Left lung (tissue), 10 donors: ENCODE data around the gene KIAA0232. TPM values are rescaled to one million over a fixed set of nuclear protein-coding genes. Genes with fewer than 3 reads are reported as not detected.

Experiments used
- ATAC-seq: fragments of 200-7000 bp; cut with Tn5 transposase; one replicate; pipeline ENCODE4 v1.9.1; 2020; ENCODE audit warnings: moderate library complexity
- DNase-seq, 4 donors: peaks; one replicate each; pipeline ENCODE4 v3.0.0-alpha.2; 2013 to 2020
- H3K27ac ChIP-seq, 2 donors: fragments of 200-600 bp; sonication (generic) in 1 of 2; one replicate each; pipeline versions ENCODE4 v1.5.0 to v1.8.0; 2020 to 2021
- H3K27me3 ChIP-seq, 2 donors: fragments of 200-600 bp; sonication (generic) in 1 of 2; one replicate each; pipeline versions ENCODE4 v1.5.0 to v1.8.0; 2020 to 2021
- H3K36me3 ChIP-seq, 2 donors: fragments of 200-600 bp; sonication (generic) in 1 of 2; one replicate each; pipeline versions ENCODE4 v1.5.0 to v1.8.0; 2020 to 2021
- H3K4me1 ChIP-seq, 2 donors: fragments of 200-600 bp; one replicate each; pipeline ENCODE4 v1.8.0; 2021
- H3K4me3 ChIP-seq, 2 donors: fragments of 200-600 bp; sonication (generic) in 1 of 2; one replicate each; pipeline versions ENCODE4 v1.5.0 to v1.8.0; 2020 to 2021; ENCODE audit warnings: mild to moderate bottlenecking in 1 of 2
- H3K9me3 ChIP-seq, 2 donors: fragments of 200-600 bp; sonication (generic) in 1 of 2; one replicate each; pipeline versions ENCODE4 v1.5.0 to v1.8.0; 2020 to 2021
- CTCF ChIP-seq, 2 donors: fragments of 200-600 bp; sonication (generic) in 1 of 2; IDR thresholded peaks; one replicate each; pipeline versions ENCODE4 v1.5.0 to v1.8.0; 2021; ENCODE audit warnings: antibody characterized with exemption in 2 of 2
- intact Hi-C, 2 donors: fragments of 100-400 bp; cut with DNase I; formaldehyde crosslinking; loops; one replicate each; pipeline versions ENCODE4 v1.11.2 to v1.14.2; 2022
- polyA plus RNA-seq, 6 donors: library from polyadenylated mRNA; unstranded; fragments of 120-200 nt; gene quantifications; one replicate each; pipeline ENCODE4 v1.2.1, GENCODE V29; 2013; ENCODE audit not compliant: insufficient read length in 6 of 6
- total RNA-seq, 2 donors: library from RNA; stranded (reverse); fragmentation: NEBNext Ultra II Directional; extraction: Animal tissue kit (Norgen Biotek cat#: 25700); gene quantifications; one replicate each; pipeline ENCODE4 v1.2.1, GENCODE V29; 2021
- donor health status: DM: no; HTN: yes; CAD: no.
- donor health status: DM: no; HTN: no; CAD: no.

The KIAA0232 gene
- total and polyA plus RNA-seq, 8 donors: 24.3 to 34.3 (median 29.1) TPM

GRCh38 chr4:6840062-6840976, 57.8 kb downstream of the KIAA0232 start:
- Histone ChIP-seq H3K27me3 (no peaks in the 10 kb centered on the region), H3K27ac (no peak overlapping the region), H3K4me3 (no peak overlapping the region), H3K9me3 (no peaks in the 10 kb centered on the region), H3K36me3 (peaks cover 0 to 30% of the 10 kb centered on the region in 2 donors), H3K4me1 (no peaks in the 10 kb centered on the region)
- intact Hi-C loops: no loop called here
- DNase-seq (no peak), ATAC-seq (peak; percentile 33)
- no peak for TF ChIP-seq CTCF (IDR thresholded peaks at IDR 0.05)

DNA sequence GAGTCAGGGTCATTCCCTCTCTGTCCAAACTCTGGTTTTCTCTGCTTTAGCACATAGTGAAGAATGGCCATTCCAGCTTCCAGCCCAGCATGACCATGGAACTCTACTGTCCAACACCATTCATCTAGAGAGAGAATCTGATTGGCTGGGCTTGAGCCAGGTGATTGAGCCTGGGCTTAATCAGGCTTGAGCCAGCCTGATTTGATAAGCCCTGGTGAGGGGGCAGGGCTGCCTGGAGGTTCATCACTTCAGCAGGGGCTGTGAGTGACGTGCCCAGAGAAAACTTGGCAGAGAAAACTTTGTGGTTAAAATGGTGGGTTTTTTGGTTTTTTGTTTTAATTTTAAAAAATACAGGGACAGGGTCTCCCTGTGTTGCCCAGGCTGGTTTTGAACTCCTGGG, 62.5 kb downstream of the KIAA0232 start:
- Histone ChIP-seq H3K9me3 (no peaks in the 10 kb centered on the region), H3K4me3 (no peak overlapping the region), H3K27ac (no peak overlapping the region), H3K4me1 (no peaks in the 10 kb centered on the region), H3K36me3 (peaks cover 0 to 44% of the 10 kb centered on the region in 2 donors), H3K27me3 (no peaks in the 10 kb centered on the region)
- ATAC-seq (no peak), DNase-seq (no peak)
- intact Hi-C loops: no loop called here
- TF ChIP-seq CTCF (IDR thresholded peaks at IDR 0.05): no peak

DNA sequence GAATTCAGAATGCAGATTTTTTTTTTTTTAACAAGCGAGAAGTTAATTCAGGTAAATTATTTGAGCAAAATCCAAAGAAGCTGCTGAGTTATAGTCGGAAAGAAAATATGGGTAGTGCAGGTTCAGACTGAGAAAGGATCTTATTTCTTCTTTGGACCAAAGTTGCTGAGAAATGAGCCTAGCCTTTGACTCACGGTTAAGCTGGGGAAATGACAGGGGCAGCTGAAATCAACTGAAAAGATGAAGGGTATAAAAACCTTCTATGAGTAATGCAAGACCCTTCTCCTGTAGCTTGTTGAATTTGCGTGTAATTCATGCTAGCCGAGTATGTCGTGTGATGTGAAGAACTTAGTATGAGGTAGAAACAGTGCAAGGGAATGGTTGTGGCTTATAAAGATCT, 63.0 kb downstream of the KIAA0232 start:
- intact Hi-C loops: no loop called here
- peaks cover 0 to 45% of the 10 kb centered on the region in 2 donors for H3K36me3 ChIP-seq
- H3K27ac ChIP-seq: no peak overlapping the region
- no peaks in the 10 kb centered on the region for H3K27me3 ChIP-seq
- no peaks in the 10 kb centered on the region for H3K4me1 ChIP-seq
- H3K9me3 ChIP-seq: no peaks in the 10 kb centered on the region
- ATAC-seq: no peak
- no peak for TF ChIP-seq CTCF (IDR thresholded peaks at IDR 0.05)
- H3K4me3 ChIP-seq: no peak overlapping the region
- no peak for DNase-seq

- ATAC-seq: no peak
- Histone ChIP-seq H3K27ac (no peak overlapping the region), H3K4me1 (no peaks in the 10 kb centered on the region), H3K36me3 (peaks cover 0 to 53% of the 10 kb centered on the region in 2 donors), H3K9me3 (peaks cover 0 to 5% of the 10 kb centered on the region in 2 donors), H3K27me3 (no peaks in the 10 kb centered on the region), H3K4me3 (no peak overlapping the region)
- no peak for TF ChIP-seq CTCF (IDR thresholded peaks at IDR 0.05)
- intact Hi-C loops: no loop called here
- DNase-seq: no peak
Measured at GRCh38 chr4:6847178-6847577, 64.7 kb downstream of the KIAA0232 start.

- no peak overlapping the region for H3K4me3 ChIP-seq
- DNase-seq: no peak
- no peak for ATAC-seq
- no peak overlapping the region for H3K27ac ChIP-seq
- intact Hi-C loops: no loop called here
- H3K27me3 ChIP-seq: no peaks in the 10 kb centered on the region
- H3K9me3 ChIP-seq: peaks cover 0 to 11% of the 10 kb centered on the region in 2 donors
- peaks cover 0 to 48% of the 10 kb centered on the region in 2 donors for H3K36me3 ChIP-seq
- no peak for TF ChIP-seq CTCF (IDR thresholded peaks at IDR 0.05)
- peaks cover 0 to 8% of the 10 kb centered on the region in 2 donors for H3K4me1 ChIP-seq
Measured at GRCh38 chr4:6848717-6849305, 66.3 kb downstream of the KIAA0232 start.
